Endothelial cell of umbilical vein (primary cell): ENCODE data around the gene PARP12.

ENCODE experiments used
- EZH2 ChIP-seq: IDR thresholded peaks from 2 replicates; pipeline ENCODE4 v1.6.1; 2012; ENCODE audit warnings: borderline replicate concordance, low read depth, mild to moderate bottlenecking, moderate library complexity, low read length, inconsistent platforms; ENCODE audit not compliant: severe bottlenecking
- GATA2 ChIP-seq: IDR thresholded peaks from 2 replicates; pipeline ENCODE4 v1.7.0; 2011; ENCODE audit warnings: low read depth, mild to moderate bottlenecking, moderate library complexity, mixed read lengths, low read length; ENCODE audit not compliant: insufficient read length, insufficient read depth
- MYC ChIP-seq: IDR thresholded peaks from one replicate; pipeline ENCODE4 v1.6.1; 2011; ENCODE audit warnings: mild to moderate bottlenecking, low read depth, low read length
- POLR2A ChIP-seq: IDR thresholded peaks from 2 replicates; pipeline ENCODE4 v1.6.1; 2012; ENCODE audit warnings: low read depth, mild to moderate bottlenecking, control low read depth, low read length
- POLR2AphosphoS5 ChIP-seq: IDR thresholded peaks from 2 replicates; pipeline ENCODE4 v1.6.1; 2012; ENCODE audit warnings: low read depth, mild to moderate bottlenecking, control low read depth, low read length, moderate library complexity; ENCODE audit not compliant: insufficient read depth
- TF ChIP-seq, protein P1 (sequence below), 2 donors: IDR thresholded peaks; 1 replicate in 1 of 2; 2 replicates in 1 of 2; pipeline ENCODE4 v1.5.1; 2011; ENCODE audit warnings: low read length in 2 of 2, mild to moderate bottlenecking in 2 of 2, moderate library complexity in 2 of 2, control low read depth in 1 of 2, inconsistent platforms in 1 of 2, low read depth in 1 of 2; ENCODE audit not compliant: insufficient read depth in 1 of 2; ENCODE audit errors: extremely low read depth in 1 of 2
- TF ChIP-seq, protein P2 (sequence below): IDR thresholded peaks from 2 replicates; pipeline ENCODE4 v1.6.1; 2011; ENCODE audit not compliant: insufficient read depth, insufficient read length

DNA sequence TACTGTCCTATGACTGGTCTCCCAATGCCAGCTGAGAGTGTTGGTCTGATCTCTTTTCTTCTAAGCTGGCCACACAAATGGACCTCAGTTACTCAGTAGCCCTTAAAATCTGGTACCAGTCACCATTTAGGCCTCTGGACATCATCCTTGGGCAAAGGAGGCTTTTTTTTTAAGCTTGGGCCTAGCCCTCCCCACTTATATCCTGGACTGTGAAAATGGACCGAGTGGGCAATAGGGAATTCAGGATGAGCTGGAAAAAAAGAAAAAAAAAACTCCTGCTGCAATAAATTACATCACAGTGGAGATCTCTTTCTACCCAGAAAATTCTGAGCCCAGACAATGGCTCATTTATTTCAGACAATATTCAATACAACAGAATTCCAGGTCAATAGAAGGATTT, 68.4 kb downstream of the PARP12 start:
- TF ChIP-seq, protein P1, sequence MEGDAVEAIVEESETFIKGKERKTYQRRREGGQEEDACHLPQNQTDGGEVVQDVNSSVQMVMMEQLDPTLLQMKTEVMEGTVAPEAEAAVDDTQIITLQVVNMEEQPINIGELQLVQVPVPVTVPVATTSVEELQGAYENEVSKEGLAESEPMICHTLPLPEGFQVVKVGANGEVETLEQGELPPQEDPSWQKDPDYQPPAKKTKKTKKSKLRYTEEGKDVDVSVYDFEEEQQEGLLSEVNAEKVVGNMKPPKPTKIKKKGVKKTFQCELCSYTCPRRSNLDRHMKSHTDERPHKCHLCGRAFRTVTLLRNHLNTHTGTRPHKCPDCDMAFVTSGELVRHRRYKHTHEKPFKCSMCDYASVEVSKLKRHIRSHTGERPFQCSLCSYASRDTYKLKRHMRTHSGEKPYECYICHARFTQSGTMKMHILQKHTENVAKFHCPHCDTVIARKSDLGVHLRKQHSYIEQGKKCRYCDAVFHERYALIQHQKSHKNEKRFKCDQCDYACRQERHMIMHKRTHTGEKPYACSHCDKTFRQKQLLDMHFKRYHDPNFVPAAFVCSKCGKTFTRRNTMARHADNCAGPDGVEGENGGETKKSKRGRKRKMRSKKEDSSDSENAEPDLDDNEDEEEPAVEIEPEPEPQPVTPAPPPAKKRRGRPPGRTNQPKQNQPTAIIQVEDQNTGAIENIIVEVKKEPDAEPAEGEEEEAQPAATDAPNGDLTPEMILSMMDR (IDR thresholded peaks at IDR 0.05; ENCODE audit: extremely low read depth in 1 of 2, insufficient read depth in 1 of 2, low read depth in 1 of 2, low read length in 2 of 2): no peak
- TF ChIP-seq EZH2 (no peak), POLR2AphosphoS5 (no peak), GATA2 (no peak), POLR2A (no peak), MYC (no peak)
- TF ChIP-seq, protein P2, sequence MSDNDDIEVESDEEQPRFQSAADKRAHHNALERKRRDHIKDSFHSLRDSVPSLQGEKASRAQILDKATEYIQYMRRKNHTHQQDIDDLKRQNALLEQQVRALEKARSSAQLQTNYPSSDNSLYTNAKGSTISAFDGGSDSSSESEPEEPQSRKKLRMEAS: no peak
